SHP77 (cell line): ENCODE results near the gene SPANXN5.
"Not testable (repeated sequence)": the region's sequence is repeated elsewhere in the genome, so short reads cannot be mapped to it uniquely, and the experiment has no call there.

ENCODE experiments used
- DNase-seq, 2 experiments: peaks; one replicate each; lab custom pipeline; 2025; lab: John Stamatoyannopoulos, UW

Gene SPANXN5

GRCh38 chrX:52797327-52797726, at the start of gene SPANXN5:
Gene SPANXN5, minus strand, starts transcription at chrX:52797427. Its CDS starts 79 bp downstream, at chrX:52797348.
- DNase-seq = not testable (repeated sequence)

- not testable (repeated sequence) for DNase-seq
These were observed 46.4 kb upstream of the SPANXN5 start for GRCh38 chrX:52843619-52844018.

- no peak for DNase-seq
These were observed 41.9 kb upstream of the SPANXN5 start for GRCh38 chrX:52839137-52839536.

GRCh38 chrX:52830551-52830950, 33.3 kb upstream of the SPANXN5 start:
- DNase-seq = no peak

- DNase-seq = no peak
These were observed 27.4 kb upstream of the SPANXN5 start for GRCh38 chrX:52824608-52825007.

GRCh38 chrX:52821079-52821760, 24.0 kb upstream of the SPANXN5 start:
- no peak for DNase-seq

- DNase-seq = no peak
These were observed 22.6 kb upstream of the SPANXN5 start for GRCh38 chrX:52819788-52820187.

GRCh38 chrX:52811065-52811625, 13.9 kb upstream of the SPANXN5 start, which contains the start of gene XAGE5:
Gene XAGE5, plus strand, starts transcription at chrX:52811287. Its CDS starts 1,280 bp downstream, at chrX:52812567.
- no peak for DNase-seq

GRCh38 chrX:52804876-52805275, 7.6 kb upstream of the SPANXN5 start:
- DNase-seq = not testable (repeated sequence)

- not testable (repeated sequence) for DNase-seq
These were observed 23.7 kb downstream of the SPANXN5 start for GRCh38 chrX:52773504-52773903.

GRCh38 chrX:52765983-52766382, 31.2 kb downstream of the SPANXN5 start:
- DNase-seq = not testable (repeated sequence)

- not testable (repeated sequence) for DNase-seq
These were observed 46.3 kb downstream of the SPANXN5 start, which contains the start of gene SSX2B for GRCh38 chrX:52750952-52751351. Gene SSX2B, plus strand, starts transcription at chrX:52751252. Its CDS starts 1,429 bp downstream, at chrX:52752681.
